ENCODE results near the gene PLCL1. TPM values are rescaled to one million over a fixed set of nuclear protein-coding genes. Genes with fewer than 3 reads are reported as not detected.

Gene PLCL1
- total RNA-seq, 1 donor from 2014 or later, result 1.2 TPM

DNA sequence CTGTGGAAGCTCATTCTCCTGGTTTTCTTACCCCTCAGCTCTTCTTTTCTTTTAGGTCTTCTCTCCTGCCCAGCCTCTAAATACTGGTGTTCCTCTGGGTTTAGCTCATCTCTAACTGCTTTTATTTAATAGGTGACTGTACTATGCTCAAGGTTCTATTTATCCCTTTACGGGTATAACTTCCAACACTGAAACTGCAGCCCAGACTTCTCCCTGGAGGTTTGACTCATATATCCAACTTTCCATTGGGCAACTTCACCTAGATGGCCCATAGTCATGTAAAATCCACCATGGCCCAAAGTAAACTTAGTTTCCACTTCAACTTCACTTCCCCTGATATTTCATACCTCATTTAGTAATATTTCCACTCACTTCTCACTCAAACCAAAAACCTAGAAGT is 273.1 kb downstream of the PLCL1 start:
- no peaks in the 10 kb centered on the region for H3K9me3 Mint-ChIP-seq (ENCODE audit: unreplicated experiment)
- TF ChIP-seq, protein P1, sequence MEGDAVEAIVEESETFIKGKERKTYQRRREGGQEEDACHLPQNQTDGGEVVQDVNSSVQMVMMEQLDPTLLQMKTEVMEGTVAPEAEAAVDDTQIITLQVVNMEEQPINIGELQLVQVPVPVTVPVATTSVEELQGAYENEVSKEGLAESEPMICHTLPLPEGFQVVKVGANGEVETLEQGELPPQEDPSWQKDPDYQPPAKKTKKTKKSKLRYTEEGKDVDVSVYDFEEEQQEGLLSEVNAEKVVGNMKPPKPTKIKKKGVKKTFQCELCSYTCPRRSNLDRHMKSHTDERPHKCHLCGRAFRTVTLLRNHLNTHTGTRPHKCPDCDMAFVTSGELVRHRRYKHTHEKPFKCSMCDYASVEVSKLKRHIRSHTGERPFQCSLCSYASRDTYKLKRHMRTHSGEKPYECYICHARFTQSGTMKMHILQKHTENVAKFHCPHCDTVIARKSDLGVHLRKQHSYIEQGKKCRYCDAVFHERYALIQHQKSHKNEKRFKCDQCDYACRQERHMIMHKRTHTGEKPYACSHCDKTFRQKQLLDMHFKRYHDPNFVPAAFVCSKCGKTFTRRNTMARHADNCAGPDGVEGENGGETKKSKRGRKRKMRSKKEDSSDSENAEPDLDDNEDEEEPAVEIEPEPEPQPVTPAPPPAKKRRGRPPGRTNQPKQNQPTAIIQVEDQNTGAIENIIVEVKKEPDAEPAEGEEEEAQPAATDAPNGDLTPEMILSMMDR (IDR thresholded peaks at IDR 0.05), result no peak
- H3K27me3 Mint-ChIP-seq (ENCODE audit: unreplicated experiment), result peaks cover 2% of the 10 kb centered on the region
- no peak overlapping the region for H3K27ac Mint-ChIP-seq (ENCODE audit: unreplicated experiment)
- no peak overlapping the region for H3K4me3 Mint-ChIP-seq (ENCODE audit: unreplicated experiment)
- H3K4me1 Mint-ChIP-seq (ENCODE audit: unreplicated experiment), result no peaks in the 10 kb centered on the region
- no peak for DNase-seq (ENCODE audit: extremely low spot score, unreplicated experiment)
- no peaks in the 10 kb centered on the region for H3K36me3 Mint-ChIP-seq (ENCODE audit: unreplicated experiment)

DNA sequence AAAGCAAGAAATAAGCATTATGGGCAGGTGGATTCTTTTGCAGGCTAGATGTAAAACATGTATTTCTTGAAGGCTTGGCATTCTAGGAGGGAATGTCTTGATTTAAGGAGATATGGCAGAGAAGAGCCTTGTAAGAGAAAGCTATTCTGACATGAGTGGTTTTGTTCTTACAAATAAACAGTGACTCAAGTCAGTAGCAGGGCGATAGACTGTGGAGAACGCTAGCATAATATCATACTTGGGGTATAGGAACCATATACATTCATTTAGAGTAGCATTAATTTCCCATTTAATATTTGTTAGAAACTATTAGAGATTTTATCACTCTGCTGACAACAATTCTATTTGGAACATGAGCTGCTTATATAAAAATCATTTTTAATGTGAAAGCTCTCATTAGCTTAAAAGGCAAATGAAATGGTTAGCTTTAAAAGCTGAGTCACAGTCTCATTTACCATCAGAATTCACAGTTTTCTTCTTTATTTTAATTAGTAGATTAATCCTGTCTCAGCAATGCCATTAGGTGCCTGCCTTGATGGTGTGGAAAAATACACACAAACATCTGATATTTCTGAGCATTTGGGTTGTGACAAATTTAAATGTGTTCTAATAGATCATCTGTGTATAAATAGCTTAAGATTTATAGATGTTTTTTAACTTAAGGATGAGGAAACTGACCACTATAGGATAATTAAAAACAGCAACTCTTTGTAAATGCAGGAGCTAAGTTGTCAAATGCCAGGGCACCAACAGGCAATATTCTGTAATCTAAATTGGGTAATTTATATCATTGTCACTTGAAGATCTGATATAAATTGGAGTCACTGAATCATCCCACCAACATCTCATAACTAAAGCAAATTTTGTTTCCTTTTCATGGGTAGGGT is 276.7 kb downstream of the PLCL1 start:
- TF ChIP-seq, protein P1 (IDR thresholded peaks at IDR 0.05), result no peak
- peaks cover 3% of the 10 kb centered on the region for H3K27me3 Mint-ChIP-seq (ENCODE audit: unreplicated experiment)
- H3K4me3 Mint-ChIP-seq (ENCODE audit: unreplicated experiment), result no peak overlapping the region
- no peaks in the 10 kb centered on the region for H3K4me1 Mint-ChIP-seq (ENCODE audit: unreplicated experiment)
- no peak for DNase-seq (ENCODE audit: extremely low spot score, unreplicated experiment)
- H3K27ac Mint-ChIP-seq (ENCODE audit: unreplicated experiment), result no peak overlapping the region
- H3K9me3 Mint-ChIP-seq (ENCODE audit: unreplicated experiment), result no peaks in the 10 kb centered on the region
- H3K36me3 Mint-ChIP-seq (ENCODE audit: unreplicated experiment), result no peaks in the 10 kb centered on the region

DNA sequence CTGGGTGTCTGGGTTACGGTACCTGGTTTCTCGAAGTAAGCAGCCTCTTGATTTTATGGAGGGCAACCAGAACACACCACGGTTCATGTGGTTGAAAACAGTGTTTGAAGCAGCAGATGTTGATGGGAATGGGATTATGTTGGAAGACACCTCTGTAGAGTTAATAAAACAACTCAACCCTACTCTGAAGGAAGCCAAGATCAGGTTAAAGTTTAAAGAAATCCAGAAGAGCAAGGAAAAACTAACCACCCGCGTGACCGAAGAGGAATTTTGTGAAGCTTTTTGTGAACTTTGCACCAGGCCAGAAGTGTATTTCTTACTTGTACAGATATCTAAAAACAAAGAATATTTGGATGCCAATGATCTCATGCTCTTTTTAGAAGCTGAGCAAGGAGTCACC is 279.8 kb downstream of the PLCL1 start:
- Mint-ChIP-seq H3K36me3 (ENCODE audit: unreplicated experiment) (no peaks in the 10 kb centered on the region), H3K4me1 (ENCODE audit: unreplicated experiment) (no peaks in the 10 kb centered on the region), H3K4me3 (ENCODE audit: unreplicated experiment) (no peak overlapping the region), H3K9me3 (ENCODE audit: unreplicated experiment) (no peaks in the 10 kb centered on the region), H3K27me3 (ENCODE audit: unreplicated experiment) (peaks cover 3% of the 10 kb centered on the region), H3K27ac (ENCODE audit: unreplicated experiment) (no peak overlapping the region)
- TF ChIP-seq, protein P1 (IDR thresholded peaks at IDR 0.05), result no peak
- no peak for DNase-seq (ENCODE audit: extremely low spot score, unreplicated experiment)

DNA sequence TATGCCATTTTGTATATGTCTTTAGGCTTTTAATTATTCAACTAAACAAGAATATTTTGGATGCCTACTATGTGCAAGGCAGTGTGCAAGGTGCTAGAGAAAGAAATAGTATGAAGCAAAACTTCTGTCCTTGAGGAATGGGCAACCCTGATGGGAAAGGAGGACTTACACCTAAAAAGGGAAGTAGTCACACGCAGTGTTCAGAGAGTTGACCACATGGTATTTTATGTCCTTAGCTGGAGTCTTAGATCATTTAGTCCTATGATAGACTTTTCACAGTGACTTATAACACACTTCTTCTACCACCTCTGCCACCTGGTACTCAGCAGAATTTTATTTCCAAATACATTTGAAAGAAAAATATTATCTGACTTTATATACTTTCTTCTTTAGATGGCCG is 291.6 kb downstream of the PLCL1 start:
- Mint-ChIP-seq H3K9me3 (ENCODE audit: unreplicated experiment) (no peaks in the 10 kb centered on the region), H3K27ac (ENCODE audit: unreplicated experiment) (no peak overlapping the region), H3K27me3 (ENCODE audit: unreplicated experiment) (peaks cover 17% of the 10 kb centered on the region), H3K4me1 (ENCODE audit: unreplicated experiment) (no peaks in the 10 kb centered on the region), H3K4me3 (ENCODE audit: unreplicated experiment) (no peak overlapping the region), H3K36me3 (ENCODE audit: unreplicated experiment) (no peaks in the 10 kb centered on the region)
- DNase-seq (ENCODE audit: extremely low spot score, unreplicated experiment), result no peak
- TF ChIP-seq, protein P1 (IDR thresholded peaks at IDR 0.05), result no peak

GRCh38 chr2:198096965-198097364 is 292.6 kb downstream of the PLCL1 start:
- no peak for DNase-seq (ENCODE audit: extremely low spot score, unreplicated experiment)
- no peak overlapping the region for H3K4me3 Mint-ChIP-seq (ENCODE audit: unreplicated experiment)
- H3K9me3 Mint-ChIP-seq (ENCODE audit: unreplicated experiment), result no peaks in the 10 kb centered on the region
- no peak overlapping the region for H3K27ac Mint-ChIP-seq (ENCODE audit: unreplicated experiment)
- H3K27me3 Mint-ChIP-seq (ENCODE audit: unreplicated experiment), result peaks cover 17% of the 10 kb centered on the region
- H3K36me3 Mint-ChIP-seq (ENCODE audit: unreplicated experiment), result no peaks in the 10 kb centered on the region
- TF ChIP-seq, protein P1 (IDR thresholded peaks at IDR 0.05), result no peak
- H3K4me1 Mint-ChIP-seq (ENCODE audit: unreplicated experiment), result no peaks in the 10 kb centered on the region
